Stimulated activated naive B cell treated with anti-CD40 and anti-IgM and Interleukin-4, amounts not matched to agents 10 μg/mL and 1 μg/mL and 100 μg/mL, for 72 hours (primary cell): ENCODE results near the gene P2RY12.
A peak's percentile ranks its signal among the peaks of the same experiment; 100 is the strongest.

Experiments used
- ATAC-seq, 2 donors: fragments of 150-1000 bp; cut with Tn5 transposase; replicated peaks; 2 replicates each; pipeline ENCODE4 v1.10.0; 2021; ENCODE audit warnings: moderate library complexity in 1 of 2
- DNase-seq: peaks from one replicate; pipeline ENCODE4 v3.0.0; 2021
- H3K27ac Mint-ChIP-seq: one replicate; pipeline ENCODE4 v1.8.0; 2022; ENCODE audit warnings: mild to moderate bottlenecking, mixed read lengths
- H3K27me3 Mint-ChIP-seq, 2 donors: one replicate each; pipeline ENCODE4 v1.8.0; 2022; ENCODE audit warnings: mixed read lengths in 2 of 2
- H3K36me3 Mint-ChIP-seq, 2 donors: one replicate each; pipeline ENCODE4 v1.8.0; 2022; ENCODE audit warnings: mixed read lengths in 2 of 2, mild to moderate bottlenecking in 1 of 2
- H3K4me1 Mint-ChIP-seq, 2 donors: one replicate each; pipeline ENCODE4 v1.8.0; 2022; ENCODE audit warnings: mixed read lengths in 2 of 2, mild to moderate bottlenecking in 1 of 2
- H3K4me3 Mint-ChIP-seq, 2 donors: one replicate each; pipeline ENCODE4 v1.8.0; 2022; ENCODE audit warnings: mild to moderate bottlenecking in 2 of 2, mixed read lengths in 2 of 2, moderate library complexity in 1 of 2
- H3K9me3 Mint-ChIP-seq, 2 donors: one replicate each; pipeline ENCODE4 v1.8.0; 2022; ENCODE audit warnings: mixed read lengths in 2 of 2, mild to moderate bottlenecking in 1 of 2

Gene P2RY12

GRCh38 chr3:151347432-151347831 is 37.1 kb downstream of the P2RY12 start:
- peaks cover 0 to 1% of the 10 kb centered on the region in 2 donors for H3K9me3 Mint-ChIP-seq
- H3K36me3 Mint-ChIP-seq: no peaks in the 10 kb centered on the region
- H3K27me3 Mint-ChIP-seq: no peaks in the 10 kb centered on the region
- H3K4me1 Mint-ChIP-seq: peaks cover 16 to 42% of the 10 kb centered on the region in 2 donors
- H3K27ac Mint-ChIP-seq: no peak overlapping the region
- no peak overlapping the region for H3K4me3 Mint-ChIP-seq
- no peak for DNase-seq
- ATAC-seq: peak in 1 of 2 donors; percentile 44

GRCh38 chr3:151346292-151346691 is 38.3 kb downstream of the P2RY12 start:
- H3K4me3 Mint-ChIP-seq: no peak overlapping the region
- ATAC-seq (no peak), DNase-seq (no peak)
- H3K4me1 Mint-ChIP-seq: peaks cover 11 to 31% of the 10 kb centered on the region in 2 donors
- no peaks in the 10 kb centered on the region for H3K36me3 Mint-ChIP-seq
- H3K27ac Mint-ChIP-seq: peak overlapping the region; percentile 4
- no peaks in the 10 kb centered on the region for H3K27me3 Mint-ChIP-seq
- peaks cover 0 to 1% of the 10 kb centered on the region in 2 donors for H3K9me3 Mint-ChIP-seq

DNA sequence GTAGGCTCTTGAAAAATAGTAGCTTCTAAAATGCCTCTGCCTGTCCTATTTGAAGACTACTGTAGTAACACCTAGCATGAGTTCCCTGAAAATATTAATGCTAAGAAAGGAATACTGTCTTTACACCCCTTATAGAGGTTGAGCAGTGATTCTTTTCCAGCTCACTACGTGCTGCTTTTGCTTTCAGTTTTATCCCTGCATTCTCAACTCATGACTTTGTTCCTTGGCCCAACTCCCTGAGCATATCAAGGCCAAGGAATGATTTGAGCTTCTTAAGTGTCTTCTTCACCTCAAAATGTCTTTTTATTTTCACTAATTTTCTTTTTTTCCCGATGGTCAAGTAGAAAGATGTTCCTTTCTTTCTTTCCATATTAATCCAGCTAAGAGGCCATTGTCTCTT is 38.7 kb downstream of the P2RY12 start:
- DNase-seq (no peak), ATAC-seq (no peak)
- Mint-ChIP-seq H3K4me1 (peaks cover 8 to 27% of the 10 kb centered on the region in 2 donors), H3K36me3 (no peaks in the 10 kb centered on the region), H3K4me3 (no peak overlapping the region), H3K27me3 (no peaks in the 10 kb centered on the region), H3K27ac (peak overlapping the region; percentile 4), H3K9me3 (peaks cover 0 to 1% of the 10 kb centered on the region in 2 donors)

DNA sequence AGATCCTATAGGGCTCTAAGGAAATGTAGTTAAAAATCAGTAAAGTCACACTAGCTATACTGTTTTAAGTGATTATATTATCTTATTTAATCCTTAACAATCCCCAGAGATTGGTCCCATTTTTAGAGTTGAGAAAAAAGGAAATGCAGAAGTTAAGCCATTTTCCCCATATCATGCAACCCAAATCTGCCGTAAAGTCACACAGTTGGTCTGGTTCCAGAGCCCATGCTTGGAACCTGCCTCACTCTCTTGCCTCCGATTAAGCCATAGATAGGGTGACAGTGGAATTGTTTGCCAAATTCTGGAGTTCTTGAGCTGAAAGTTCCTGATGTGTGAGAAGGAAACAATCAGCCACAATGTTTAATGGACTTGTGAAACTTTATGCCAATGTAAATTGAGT is 52.9 kb downstream of the P2RY12 start:
- no peaks in the 10 kb centered on the region for H3K36me3 Mint-ChIP-seq

DNA sequence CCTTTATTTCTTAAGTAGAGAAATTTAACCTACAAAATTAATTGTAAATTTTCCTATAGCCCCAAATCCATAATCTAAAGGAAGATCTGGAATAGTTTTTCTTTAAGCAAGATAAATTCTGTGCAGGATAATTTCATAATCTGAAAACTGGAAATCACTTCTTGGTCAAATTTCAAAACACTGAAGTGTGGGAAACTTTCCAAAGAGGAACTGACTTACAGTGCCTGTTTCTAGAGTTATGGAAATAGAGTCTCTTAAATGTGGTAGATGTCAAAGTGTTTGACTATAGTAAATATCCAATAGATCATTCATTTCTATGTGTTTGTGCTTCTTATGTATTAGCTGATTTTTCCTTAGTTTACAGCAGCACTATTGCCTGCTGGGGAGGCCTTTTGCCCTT is 53.7 kb downstream of the P2RY12 start:
- no peak for DNase-seq
- Mint-ChIP-seq H3K27ac (no peak overlapping the region), H3K9me3 (no peaks in the 10 kb centered on the region)

More for the DNA sequence above, 52.9 kb downstream of the P2RY12 start:
- Mint-ChIP-seq H3K27ac (no peak overlapping the region), H3K4me3 (no peak overlapping the region), H3K27me3 (no peaks in the 10 kb centered on the region), H3K4me1 (peaks cover 2 to 8% of the 10 kb centered on the region in 2 donors), H3K9me3 (no peaks in the 10 kb centered on the region)
- no peak for ATAC-seq
- no peak for DNase-seq

DNA sequence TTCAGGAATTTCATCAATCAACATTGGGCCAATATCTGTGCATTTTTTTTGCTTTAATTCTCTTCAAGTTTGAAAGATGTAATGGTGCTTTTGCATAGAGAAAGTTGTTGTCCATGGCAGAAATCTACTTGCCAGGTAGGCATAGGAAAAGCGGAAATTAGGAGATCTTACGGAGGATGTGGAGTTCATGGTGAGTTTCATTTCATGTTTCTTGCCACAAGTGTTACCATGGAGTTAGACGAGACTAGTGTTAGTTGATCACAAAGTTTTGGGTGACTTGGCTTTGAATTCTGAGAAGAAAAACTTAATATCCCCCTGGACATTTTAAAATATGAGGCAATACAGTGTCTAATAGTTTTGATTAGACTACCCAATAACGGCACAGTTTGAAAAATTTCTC is 54.2 kb downstream of the P2RY12 start:
- no peaks in the 10 kb centered on the region for H3K27me3 Mint-ChIP-seq
- H3K4me3 Mint-ChIP-seq: no peak overlapping the region
- DNase-seq (no peak), ATAC-seq (no peak)
- H3K27ac Mint-ChIP-seq: no peak overlapping the region
- H3K9me3 Mint-ChIP-seq: no peaks in the 10 kb centered on the region
- no peaks in the 10 kb centered on the region for H3K36me3 Mint-ChIP-seq
- peaks cover 2 to 8% of the 10 kb centered on the region in 2 donors for H3K4me1 Mint-ChIP-seq

More for the DNA sequence above, 53.7 kb downstream of the P2RY12 start:
- Mint-ChIP-seq H3K36me3 (no peaks in the 10 kb centered on the region), H3K4me1 (peaks cover 2 to 8% of the 10 kb centered on the region in 2 donors), H3K4me3 (no peak overlapping the region), H3K27me3 (no peaks in the 10 kb centered on the region)
- no peak for ATAC-seq

GRCh38 chr3:151329363-151329762 is 55.2 kb downstream of the P2RY12 start, which contains the start of gene P2RY13:
P2RY13 (minus strand) TSS chr3:151329549; CDS start chr3:151329528, 21 bp downstream.
- H3K27me3 Mint-ChIP-seq: no peaks in the 10 kb centered on the region
- peaks cover 2 to 8% of the 10 kb centered on the region in 2 donors for H3K4me1 Mint-ChIP-seq
- no peaks in the 10 kb centered on the region for H3K9me3 Mint-ChIP-seq
- peak within 1 kb of the TSS; percentile 18 to 84 for H3K4me3 Mint-ChIP-seq
- no peaks in the 10 kb centered on the region for H3K36me3 Mint-ChIP-seq
- peak within 1 kb of the TSS; percentile 1 for H3K27ac Mint-ChIP-seq
- no peak for ATAC-seq
- DNase-seq: no peak

DNA sequence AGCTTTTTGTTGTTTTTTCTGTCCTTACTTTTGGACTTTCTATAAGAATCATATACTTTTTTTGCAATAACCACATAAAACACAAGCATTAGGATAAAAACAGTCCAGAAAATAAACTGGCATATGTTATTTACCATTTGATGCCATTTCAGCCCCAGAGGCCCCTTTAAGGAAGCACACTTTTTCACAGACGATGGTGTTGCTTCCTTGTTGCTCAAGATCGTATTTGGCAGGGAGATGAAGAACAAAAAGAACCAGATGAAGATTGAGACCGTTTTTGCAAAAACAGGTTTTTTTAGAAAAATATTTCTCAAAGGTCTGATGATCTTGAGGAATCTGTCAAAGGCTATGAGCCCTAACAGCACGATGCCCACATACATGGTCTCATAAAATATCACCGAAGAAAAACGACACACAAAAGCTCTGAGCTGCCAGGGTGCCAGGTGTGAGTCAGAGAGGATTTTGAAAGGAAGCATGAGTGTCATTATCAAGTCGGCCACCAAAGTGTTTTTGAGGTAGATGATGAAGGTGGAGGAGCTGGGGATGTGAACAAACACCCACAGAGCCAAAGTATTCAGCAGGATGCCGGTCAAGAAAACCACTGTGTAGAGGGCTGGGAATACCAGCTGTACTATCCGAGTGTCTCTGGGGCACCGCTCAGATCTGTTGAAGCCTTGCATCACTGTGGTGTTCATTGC is 56.1 kb downstream of the P2RY12 start:
- Mint-ChIP-seq H3K4me3 (peak overlapping the region; percentile 18 to 84), H3K27me3 (no peaks in the 10 kb centered on the region), H3K36me3 (no peaks in the 10 kb centered on the region), H3K9me3 (no peaks in the 10 kb centered on the region), H3K27ac (peak overlapping the region; percentile 1), H3K4me1 (peaks cover 2 to 8% of the 10 kb centered on the region in 2 donors)
- DNase-seq: no peak
- peak; percentile 43 to 65 for ATAC-seq

DNA sequence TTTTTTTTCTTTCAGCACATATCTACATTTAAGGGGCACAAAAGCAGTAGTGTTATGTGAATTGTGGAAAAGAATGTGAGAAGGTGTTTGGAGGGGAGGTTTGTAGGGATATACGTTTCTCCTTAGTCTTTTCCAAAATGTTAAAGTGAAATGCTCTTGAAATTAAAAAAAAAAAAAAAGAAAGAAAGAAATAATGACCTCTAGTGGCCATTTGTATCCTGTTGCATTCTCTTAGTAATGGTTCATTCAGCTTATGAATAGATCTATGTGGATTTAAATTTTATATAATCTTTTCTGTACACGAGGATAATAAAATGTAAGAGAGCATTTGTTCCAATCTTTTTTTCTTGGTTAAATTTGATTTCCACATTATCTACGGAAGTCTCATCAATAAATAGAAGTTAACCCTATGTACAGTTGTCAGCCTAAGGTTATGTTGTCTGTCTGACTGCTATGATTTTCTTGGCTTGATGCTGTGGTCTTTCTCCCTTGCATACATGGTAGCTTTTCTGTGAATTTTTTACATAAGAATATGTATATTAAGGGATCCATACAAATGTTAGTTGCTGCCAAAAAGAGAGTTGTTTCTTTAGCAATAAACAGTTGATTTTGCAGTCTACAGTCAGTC is 56.9 kb downstream of the P2RY12 start:
- Mint-ChIP-seq H3K4me1 (peaks cover 2 to 8% of the 10 kb centered on the region in 2 donors), H3K27me3 (no peaks in the 10 kb centered on the region), H3K4me3 (no peak overlapping the region), H3K36me3 (no peaks in the 10 kb centered on the region), H3K9me3 (no peaks in the 10 kb centered on the region), H3K27ac (no peak overlapping the region)
- DNase-seq: no peak
- ATAC-seq: peak; percentile 43 to 46

GRCh38 chr3:151322511-151322910 is 62.0 kb downstream of the P2RY12 start:
- H3K27ac Mint-ChIP-seq: no peak overlapping the region
- no peaks in the 10 kb centered on the region for H3K36me3 Mint-ChIP-seq
- no peak for DNase-seq
- peaks cover 0 to 2% of the 10 kb centered on the region in 2 donors for H3K4me1 Mint-ChIP-seq
- no peaks in the 10 kb centered on the region for H3K27me3 Mint-ChIP-seq
- H3K4me3 Mint-ChIP-seq: no peak overlapping the region
- no peak for ATAC-seq
- H3K9me3 Mint-ChIP-seq: no peaks in the 10 kb centered on the region

GRCh38 chr3:151321526-151321925 is 63.0 kb downstream of the P2RY12 start:
- Mint-ChIP-seq H3K4me1 (peaks cover 0 to 2% of the 10 kb centered on the region in 2 donors), H3K27ac (no peak overlapping the region), H3K36me3 (no peaks in the 10 kb centered on the region), H3K9me3 (no peaks in the 10 kb centered on the region), H3K4me3 (no peak overlapping the region), H3K27me3 (no peaks in the 10 kb centered on the region)
- DNase-seq: no peak
- no peak for ATAC-seq

GRCh38 chr3:151320131-151320530 is 64.4 kb downstream of the P2RY12 start:
- H3K4me3 Mint-ChIP-seq: no peak overlapping the region
- DNase-seq (no peak), ATAC-seq (no peak)
- peaks cover 0 to 2% of the 10 kb centered on the region in 2 donors for H3K4me1 Mint-ChIP-seq
- no peaks in the 10 kb centered on the region for H3K9me3 Mint-ChIP-seq
- H3K36me3 Mint-ChIP-seq: no peaks in the 10 kb centered on the region
- H3K27me3 Mint-ChIP-seq: no peaks in the 10 kb centered on the region
- H3K27ac Mint-ChIP-seq: no peak overlapping the region

DNA sequence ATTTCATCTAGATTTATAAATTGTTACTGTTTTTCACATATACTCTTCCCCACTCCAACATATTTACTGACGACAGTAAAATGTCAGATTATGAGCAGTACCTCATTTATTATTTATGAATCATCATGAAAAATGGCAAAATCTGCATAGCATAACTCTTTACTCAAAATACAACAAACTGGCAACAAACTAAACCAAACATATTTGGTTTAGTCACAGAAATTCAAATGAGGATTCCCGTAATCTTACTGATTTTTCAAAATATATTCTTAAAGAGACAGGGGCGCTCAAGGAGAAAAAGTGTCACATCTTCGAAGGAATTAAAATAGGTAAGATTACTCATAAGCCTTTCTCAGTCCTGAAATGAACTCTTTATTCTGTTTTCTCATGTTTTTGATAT is 64.9 kb downstream of the P2RY12 start:
- Mint-ChIP-seq H3K36me3 (no peaks in the 10 kb centered on the region), H3K9me3 (no peaks in the 10 kb centered on the region), H3K4me1 (peaks cover 0 to 2% of the 10 kb centered on the region in 2 donors), H3K27me3 (no peaks in the 10 kb centered on the region), H3K4me3 (no peak overlapping the region), H3K27ac (no peak overlapping the region)
- no peak for ATAC-seq
- DNase-seq: no peak

- Mint-ChIP-seq H3K4me3 (no peak overlapping the region), H3K4me1 (peaks cover 0 to 2% of the 10 kb centered on the region in 2 donors), H3K27ac (no peak overlapping the region), H3K9me3 (no peaks in the 10 kb centered on the region), H3K36me3 (no peaks in the 10 kb centered on the region), H3K27me3 (no peaks in the 10 kb centered on the region)
- no peak for ATAC-seq
- DNase-seq: no peak
Observed at GRCh38 chr3:151318991-151319390, 65.6 kb downstream of the P2RY12 start.

GRCh38 chr3:151318313-151318712 is 66.2 kb downstream of the P2RY12 start:
- no peak for ATAC-seq
- no peaks in the 10 kb centered on the region for H3K27me3 Mint-ChIP-seq
- H3K4me1 Mint-ChIP-seq: peaks cover 0 to 2% of the 10 kb centered on the region in 2 donors
- no peaks in the 10 kb centered on the region for H3K36me3 Mint-ChIP-seq
- H3K9me3 Mint-ChIP-seq: no peaks in the 10 kb centered on the region
- no peak overlapping the region for H3K27ac Mint-ChIP-seq
- DNase-seq: no peak
- H3K4me3 Mint-ChIP-seq: no peak overlapping the region
